Endometrial microvascular endothelial cells (primary cell): ENCODE measurements around the gene SPTBN1. TPM values are rescaled to one million over a fixed set of nuclear protein-coding genes. Genes with fewer than 3 reads are reported as not detected.
"Not testable (repeated sequence)": the region's sequence is repeated elsewhere in the genome, so short reads cannot be mapped to it uniquely, and the experiment has no call there.

ENCODE experiments used
- in situ Hi-C: cut with HindIII; loops from 2 replicates; pipeline ENCODE4 v1.10.0; 2017; ENCODE audit warnings: low sequenced_read_pairs, low pct_unique_long_range_greater_than_20kb; ENCODE audit errors: inconsistent ontology term
- total RNA-seq: library from RNA; depleted of rRNA; stranded (reverse); fragments of >200 nt; gene quantifications from one replicate; pipeline ENCODE4 v1.2.3, GENCODE V29; 2015; ENCODE audit errors: inconsistent ontology term

The SPTBN1 gene
- total RNA-seq, 1 donor from 2014 or later = 200 TPM

DNA sequence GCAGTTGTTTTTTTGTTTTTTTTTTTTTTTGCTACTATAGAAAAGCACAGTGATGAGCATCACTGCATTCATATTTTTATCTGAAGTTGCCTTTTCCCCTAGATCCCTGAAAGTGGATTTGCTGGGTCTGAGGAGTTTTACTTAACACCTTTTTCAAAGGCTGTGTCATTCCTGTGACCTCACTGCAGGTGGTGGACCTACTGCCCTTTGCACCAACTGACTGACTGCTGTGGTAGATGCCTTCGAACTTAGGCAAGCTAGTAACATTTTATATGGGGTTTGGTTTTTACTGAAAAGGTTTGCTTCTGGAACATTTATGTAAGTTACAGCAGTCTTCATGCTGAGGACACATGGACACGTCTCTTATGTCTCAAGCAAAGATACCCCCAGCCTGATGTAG lies 36.2 kb downstream of the SPTBN1 start:
- in situ Hi-C loops = no loop called here

DNA sequence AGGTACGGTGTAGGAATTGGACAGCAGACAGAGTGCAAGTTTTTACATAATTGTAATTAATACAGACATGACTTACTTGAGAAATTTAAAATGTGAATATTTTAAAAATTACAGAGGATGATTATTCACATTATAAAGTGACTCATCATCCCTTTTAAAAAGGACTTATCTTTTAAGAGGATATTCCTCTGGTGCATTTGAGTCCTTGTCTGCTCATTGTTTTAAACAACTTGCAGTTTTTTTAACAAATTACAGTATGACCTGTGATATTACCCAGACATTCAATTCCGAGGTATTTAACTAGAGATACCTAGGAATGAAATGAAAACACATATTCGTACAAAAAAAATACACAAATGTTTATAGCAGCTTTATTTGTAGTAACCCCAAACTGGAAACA lies 38.0 kb downstream of the SPTBN1 start:
- in situ Hi-C loops = no loop called here

DNA sequence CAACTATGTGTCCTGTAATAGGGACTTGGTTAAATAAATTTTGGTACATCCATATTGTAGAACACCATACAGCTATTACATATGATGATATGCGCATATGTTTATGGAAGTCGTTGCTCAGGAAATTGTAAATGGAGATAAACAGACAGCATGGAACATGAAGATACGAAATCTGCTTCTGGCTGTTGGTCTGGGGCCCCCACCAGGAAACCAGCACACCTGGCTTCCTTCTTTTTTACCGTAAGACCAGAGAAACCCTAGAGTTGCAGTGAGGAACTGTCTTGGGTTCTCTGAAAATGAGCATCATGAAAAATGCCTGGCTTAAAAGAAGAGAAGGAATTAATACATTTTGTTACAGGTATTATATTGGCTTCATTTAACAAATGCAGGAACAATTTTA lies 40.8 kb downstream of the SPTBN1 start:
- in situ Hi-C loops = no loop called here

DNA sequence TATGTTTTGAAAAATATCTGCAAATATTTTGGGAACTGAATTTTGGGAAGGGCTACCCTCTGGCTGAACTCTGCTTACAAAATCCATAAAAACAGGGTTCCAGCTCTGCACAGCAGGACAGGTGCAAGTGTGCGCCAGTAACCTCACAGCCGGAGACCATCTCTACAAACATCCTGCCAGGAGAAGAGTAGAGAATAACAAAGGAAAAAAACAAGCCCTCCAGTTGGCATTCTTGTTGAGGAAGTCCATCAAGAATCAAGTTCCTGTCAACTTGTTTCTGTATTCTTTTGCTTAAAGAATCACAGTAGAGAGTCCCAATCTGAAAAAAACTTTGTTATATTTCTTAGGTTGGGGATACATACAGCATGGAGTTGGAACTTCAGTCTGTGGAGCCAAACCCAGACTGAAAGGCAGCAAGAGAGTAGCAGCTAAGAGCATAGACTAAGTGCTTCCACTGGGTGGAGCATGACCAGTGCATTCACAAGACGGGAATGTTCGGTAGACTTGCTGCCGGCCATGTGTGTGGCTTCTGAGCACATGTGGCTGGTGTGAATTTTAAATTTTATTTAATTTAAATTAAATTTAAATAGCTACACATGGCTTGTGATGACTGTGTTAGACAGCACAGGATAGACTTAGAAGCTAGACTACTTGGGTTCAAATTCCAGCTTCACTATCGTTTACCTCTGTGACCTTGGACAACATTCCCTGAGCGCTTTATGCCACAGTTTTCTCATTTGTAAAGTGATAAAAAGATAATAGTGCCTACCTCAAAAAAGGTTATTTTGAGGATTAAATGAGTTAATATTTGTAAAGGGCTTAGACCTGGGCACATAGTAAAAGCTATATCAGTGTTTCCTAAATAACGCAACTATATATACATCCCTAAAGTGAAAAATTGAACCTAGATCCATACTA lies 41.9 kb downstream of the SPTBN1 start:
- in situ Hi-C loops = no loop called here

DNA sequence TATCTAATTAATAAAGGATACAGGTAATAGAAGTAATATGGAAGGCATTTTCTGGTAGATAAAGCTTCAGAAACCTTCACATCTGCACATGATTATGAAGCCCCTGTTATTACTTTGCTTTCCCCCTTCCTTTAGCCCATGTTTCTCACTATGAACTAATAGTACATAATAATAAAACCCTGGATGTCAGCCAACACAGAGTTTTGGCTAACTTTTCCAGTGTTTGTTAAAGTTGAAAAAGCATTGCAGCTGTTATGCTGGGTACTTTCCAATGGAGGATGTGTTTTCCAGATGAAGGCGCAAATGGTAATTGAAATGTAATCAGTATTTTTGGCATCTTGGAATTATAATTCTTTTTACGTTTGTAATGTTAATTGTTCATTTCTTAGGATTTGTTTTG lies 43.5 kb downstream of the SPTBN1 start:
- in situ Hi-C loops = no loop called here

DNA sequence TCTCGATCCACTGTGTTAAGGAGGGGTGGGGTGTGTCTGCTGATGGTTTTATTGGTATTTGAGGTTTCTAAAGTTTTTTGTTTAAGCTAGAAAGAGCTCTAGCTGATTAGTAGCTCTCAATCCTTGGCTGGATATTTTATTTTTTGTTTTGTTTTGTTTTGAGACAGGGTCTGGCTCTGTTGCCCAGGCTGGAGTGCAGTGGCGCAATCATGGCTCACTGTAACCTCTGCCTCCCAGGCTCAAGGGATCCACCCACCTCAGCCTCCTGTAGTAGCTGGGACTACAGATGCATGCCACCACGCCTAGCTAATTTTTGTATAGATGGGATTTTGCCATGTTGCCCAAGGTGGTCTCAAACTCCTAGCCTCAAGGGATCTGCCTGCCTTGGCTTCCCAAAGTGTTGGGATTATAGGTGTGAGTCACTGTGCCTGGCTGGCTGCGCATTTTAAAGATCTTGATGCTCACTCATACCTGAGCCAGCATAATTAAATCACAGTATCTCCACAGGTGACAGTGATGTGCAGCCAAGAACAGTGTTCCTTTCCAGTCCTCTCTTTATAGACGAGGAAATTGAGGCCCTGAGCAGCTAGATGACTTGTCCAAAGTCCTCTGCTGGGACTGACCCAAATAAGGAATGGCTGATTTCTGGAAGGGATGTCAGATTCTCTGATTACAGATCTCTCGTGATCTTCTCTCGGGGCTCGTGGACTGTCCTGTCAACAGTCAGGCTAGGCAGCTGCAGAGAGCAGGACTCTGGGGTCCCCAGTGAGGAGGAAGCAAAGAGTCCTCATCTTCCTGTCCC lies 44.5 kb downstream of the SPTBN1 start:
- in situ Hi-C loops = no loop called here

DNA sequence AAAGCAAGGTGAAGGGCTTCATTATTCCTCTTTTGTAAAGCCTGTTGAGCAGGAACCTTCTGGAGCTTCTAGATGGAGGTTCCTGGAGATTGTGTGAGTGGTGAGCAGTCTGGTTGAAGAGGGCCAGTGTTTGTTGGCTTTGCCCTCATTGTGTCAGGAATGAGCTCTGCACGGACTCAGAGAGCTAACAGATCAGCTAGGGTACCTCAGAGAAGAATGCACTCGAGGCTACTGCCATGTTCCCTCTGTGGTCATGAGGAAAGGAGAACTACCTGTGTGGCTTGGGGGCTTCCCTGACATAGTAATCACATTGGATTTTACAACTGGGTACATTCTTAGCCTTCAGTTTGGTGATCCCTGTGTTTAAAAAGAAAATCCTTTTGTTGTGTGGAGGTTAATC lies 46.6 kb downstream of the SPTBN1 start:
- in situ Hi-C loops = no loop called here

DNA sequence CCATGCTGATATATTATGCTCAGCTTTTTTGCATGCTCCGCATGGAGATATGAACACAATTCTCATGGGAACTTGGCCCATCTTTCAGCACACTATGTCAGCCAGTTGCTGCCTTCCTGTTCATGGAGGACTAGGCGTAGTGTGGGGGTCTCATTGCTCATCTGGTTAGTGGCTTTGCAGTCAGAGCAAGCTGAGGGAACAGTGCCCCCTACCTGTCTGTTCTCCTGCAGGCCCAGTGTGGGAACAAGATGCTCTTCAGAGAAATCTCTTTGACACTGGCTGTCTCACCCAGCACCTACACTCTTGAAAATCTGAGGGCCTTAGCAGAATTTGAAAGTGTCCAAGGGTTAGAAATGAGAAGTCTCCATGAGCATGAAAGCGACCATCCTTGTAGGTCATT lies 47.1 kb downstream of the SPTBN1 start:
- in situ Hi-C loops = no loop called here

DNA sequence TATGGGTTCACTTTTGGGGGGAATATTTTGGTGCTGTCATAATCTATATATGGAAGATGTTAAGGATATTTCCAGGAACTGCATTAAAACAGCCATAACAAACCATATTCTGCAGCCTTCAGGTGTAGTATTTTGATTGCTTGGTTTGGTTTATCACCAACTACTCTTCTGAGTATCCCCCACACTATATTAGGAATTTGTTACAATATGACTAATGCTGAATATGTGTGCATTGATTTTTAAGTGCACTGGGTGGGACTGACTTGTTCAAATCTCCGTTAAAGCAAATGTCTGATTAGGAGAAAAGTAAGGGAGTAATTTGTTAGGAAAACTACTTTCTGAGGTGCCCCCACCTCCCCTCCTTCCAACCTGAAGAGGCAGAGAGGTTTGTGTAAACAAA lies 47.7 kb downstream of the SPTBN1 start:
- in situ Hi-C loops = no loop called here

DNA sequence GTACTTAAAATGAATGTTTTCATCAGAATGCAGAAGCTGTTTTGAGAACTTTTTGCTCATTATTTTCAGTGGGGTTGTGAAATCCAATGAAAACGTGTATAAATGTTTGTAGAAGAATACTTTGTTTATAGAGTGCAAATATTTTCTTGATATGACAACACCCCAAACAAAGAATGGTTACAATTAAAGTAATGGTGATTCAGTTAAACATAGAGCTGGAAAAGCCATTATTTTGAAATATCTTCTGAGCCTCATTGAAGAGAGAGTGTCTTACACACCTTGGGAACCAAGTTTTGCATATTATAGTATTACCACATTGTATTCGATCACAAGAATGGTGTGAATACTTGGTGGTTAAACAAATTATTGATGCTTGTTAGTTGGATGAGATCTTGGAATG lies 48.7 kb downstream of the SPTBN1 start:
- in situ Hi-C loops = no loop called here

DNA sequence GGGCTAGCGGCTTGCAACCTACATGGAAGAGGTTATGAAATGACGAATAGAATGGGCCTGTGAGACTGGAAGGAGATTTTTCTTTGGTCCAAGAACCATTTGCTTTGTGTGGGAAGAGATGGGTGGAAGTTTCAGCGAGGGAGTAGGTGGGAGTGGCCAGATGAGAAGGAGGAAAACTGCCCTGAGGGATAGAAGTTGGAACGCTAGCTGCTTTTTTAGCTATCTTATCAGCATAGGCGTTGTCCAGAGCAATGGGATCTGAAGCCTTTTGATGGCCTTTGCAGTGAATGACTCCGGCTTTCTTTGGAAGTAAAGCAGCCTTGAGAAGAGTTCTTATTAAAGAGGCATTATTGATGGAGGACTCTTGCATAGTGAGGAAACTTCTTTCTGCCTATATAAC lies 52.4 kb downstream of the SPTBN1 start:
- in situ Hi-C loops = no loop called here

DNA sequence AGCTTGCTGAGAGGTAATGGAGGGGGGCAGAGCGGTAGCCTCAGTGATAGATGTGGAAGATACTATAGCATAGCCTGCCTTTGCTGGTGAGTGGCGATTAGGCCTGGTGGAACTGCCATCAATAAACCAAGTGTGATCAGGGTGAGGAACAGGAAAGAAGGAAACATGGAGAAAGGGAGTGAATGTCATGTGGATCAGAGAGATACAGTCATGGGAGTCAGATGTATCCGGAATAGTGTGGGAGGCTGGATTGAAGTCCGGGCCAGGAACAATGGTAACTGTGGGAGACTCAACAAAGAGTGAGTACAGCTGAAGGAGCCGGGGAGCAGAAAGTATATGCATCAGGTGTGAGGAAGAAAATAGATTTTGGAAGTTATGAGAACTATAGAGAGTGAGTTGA lies 52.9 kb downstream of the SPTBN1 start:
- in situ Hi-C loops = not testable (repeated sequence)

DNA sequence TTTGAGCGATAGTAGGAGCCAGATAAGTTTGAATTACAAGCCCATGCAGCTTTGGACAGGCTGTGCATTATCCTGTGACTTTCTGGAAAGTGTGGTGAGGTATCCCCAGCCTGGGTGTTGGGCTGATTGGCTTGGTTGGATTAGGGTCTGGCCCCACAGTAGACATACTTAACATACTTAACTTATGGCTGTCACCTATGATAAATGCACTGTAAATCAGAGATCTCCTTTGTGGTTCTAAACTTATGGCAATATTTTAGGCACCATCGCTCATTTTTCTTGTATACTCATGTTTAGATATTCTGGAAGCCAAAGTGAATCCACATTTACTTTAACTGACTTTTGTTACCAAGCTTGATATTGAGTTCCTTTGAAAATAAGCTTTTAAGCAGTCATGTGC lies 54.8 kb downstream of the SPTBN1 start:
- in situ Hi-C loops = no loop called here

DNA sequence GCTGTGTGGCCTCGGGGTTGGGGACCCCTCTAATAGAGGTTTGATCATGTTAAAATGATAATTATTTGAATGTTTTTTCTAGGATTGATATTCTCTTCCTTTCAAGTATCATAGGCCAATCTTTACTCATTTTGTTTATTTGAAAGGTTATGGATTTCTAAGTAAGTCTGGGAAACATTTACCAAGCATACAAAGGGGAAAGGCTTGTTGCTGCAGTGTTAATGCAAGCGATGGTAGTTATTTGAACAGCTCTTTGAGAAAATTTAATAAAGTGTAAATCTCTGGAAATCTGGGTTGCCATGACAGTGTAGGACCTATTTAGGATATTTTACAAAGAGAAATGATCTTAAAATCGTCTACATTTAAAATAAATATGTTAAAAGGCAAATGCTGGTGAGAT lies 56.1 kb downstream of the SPTBN1 start:
- in situ Hi-C loops = no loop called here

DNA sequence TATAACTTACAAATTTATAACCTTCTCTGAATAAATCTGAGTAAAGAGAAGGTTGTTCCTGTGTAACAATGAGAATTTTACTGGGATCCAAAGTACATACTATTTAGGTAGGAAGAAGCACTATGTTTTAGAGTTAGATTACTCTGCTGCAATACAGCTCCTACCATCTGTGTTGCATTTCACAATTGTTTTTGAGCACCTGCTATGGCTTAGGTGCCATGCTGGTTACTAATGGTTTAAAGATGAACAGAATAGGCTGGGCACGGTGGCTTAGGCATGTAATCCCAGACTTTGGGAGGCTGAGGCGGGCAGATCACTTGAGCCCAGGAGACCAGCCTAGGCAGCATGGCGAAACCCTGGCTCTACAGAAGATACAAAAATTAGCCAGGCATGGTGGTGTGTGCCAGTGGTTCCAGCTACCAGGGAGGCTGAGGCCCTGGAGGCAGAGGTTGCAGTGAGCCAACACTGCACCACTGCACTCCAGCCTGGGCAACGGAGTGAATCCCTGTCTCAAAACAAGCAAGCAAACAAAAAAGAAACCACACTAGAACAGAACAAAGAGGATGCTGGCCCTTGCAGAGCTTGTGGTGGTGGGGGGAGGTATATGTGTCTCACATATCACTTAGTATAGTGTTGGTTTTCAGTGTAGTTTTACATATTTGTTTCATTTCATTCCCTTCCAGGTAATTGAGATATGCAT lies 56.7 kb downstream of the SPTBN1 start:
- in situ Hi-C loops = no loop called here

DNA sequence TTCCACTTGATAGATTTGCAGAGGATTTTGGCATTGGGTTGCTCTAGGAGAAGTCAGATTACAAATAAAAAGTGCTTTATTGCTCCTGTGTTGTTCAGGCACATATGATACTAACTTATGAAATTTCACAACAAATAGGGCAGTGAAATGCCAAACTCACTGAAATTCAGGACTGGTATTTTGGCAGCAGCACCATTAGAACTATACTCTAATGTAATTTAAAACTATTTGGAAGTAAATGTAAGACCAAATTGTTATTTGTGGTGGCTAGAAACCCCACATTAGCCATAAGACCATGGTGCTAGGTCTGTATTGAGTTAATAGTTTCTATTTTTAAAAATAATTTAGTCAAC lies 57.2 kb downstream of the SPTBN1 start:
- in situ Hi-C loops = no loop called here

DNA sequence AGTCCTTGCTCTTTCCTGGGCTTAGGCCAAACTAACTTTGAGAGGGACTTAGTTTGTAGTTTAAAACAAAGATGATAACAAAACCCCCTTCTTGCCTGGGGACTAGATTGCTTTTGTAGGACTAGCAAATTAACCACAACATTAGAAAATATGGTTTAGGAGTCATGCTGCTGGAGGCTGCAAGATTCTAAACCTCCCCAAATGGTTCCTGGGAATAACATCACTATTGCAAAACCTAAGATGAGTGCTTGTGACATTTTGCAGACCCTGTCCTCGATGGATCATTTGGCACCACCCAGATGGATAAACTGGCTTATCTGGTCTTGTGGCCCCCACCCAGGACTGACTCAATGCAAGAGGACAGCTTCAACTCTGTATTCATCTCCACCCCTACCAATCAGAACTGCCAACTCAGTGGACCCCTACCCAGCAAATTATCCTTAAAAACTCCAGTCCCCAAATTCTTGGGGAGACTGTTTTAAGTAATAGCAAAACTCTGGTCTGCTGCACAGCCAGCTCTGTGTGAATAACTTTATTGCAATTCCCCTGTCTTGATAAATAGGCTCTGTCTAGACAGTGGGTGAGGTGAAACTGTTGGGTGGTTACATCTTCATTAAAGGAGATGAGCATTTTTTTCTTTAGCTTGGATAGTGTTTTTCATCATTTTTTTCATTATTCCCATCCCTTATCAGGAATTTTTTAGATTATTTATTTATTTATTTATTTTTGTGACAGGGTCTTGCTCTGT lies 58.9 kb downstream of the SPTBN1 start:
- in situ Hi-C loops = no loop called here

DNA sequence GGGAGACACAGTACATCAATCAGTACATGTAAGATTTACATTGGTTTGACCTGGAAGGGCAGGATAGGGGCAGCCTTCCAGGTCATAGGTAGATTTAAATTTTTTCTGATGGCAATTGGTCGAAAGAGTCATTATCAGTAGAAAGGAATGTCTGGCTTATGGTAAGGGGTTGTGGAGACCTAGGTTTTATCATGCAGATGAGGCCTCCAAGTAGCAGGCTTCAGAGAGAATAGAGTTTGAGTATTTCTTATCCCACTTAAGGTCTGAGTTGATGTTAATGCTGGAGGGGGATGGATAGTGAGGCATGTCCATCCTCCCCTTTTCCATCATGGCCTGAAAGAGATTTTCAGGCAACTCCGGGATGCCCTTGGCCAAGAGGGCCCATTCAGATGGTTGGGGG lies 60.7 kb downstream of the SPTBN1 start:
- in situ Hi-C loops = no loop called here

DNA sequence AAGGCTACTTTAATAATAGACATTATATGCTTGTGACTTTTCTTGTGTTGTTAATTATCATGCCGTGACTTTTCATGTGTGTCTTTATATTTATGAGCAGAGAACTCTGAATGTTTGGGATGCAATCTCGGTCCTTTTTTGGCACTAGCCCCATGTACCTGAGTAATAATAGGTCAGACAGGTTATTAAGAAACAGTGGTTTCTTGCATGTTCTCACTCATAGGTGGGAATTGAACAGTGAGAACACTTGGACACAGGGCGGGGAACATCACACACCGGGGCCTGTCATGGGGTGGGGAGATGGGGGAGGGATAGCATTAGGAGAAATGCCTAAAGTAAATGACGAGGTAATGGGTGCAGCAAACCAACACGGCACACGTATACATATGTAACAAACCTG lies 61.9 kb downstream of the SPTBN1 start:
- in situ Hi-C loops = not testable (repeated sequence)
